Natural killer cell (primary cell): Measurements from ENCODE around the gene KRTAP5-3. TPM values are rescaled to one million over a fixed set of nuclear protein-coding genes. Genes with fewer than 3 reads are reported as not detected.
A peak's percentile ranks its signal among the peaks of the same experiment; 100 is the strongest.

Source experiments
- ATAC-seq, 3 donors: fragments of 150-1000 bp in 2 of 3; fragments of 200-7000 bp in 1 of 3; cut with Tn5 transposase; 1 replicate in 1 of 3; 2 replicates in 2 of 3; pipeline ENCODE4 v1.10.0; 2021; ENCODE audit warnings: mild to moderate bottlenecking in 2 of 3, moderate library complexity in 2 of 3
- DNase-seq, 2 donors: peaks; one replicate each; pipeline versions ENCODE4 v3.0.0 to v3.0.0-alpha.2; 2013 to 2021; ENCODE audit warnings: mixed read lengths in 1 of 2
- H3K27ac ChIP-seq: one replicate; pipeline ENCODE4 v1.5.1; 2013; ENCODE audit warnings: mild to moderate bottlenecking, low read length
- H3K27me3 ChIP-seq: one replicate; pipeline ENCODE4 v1.6.1; 2013; ENCODE audit warnings: low read length; ENCODE audit not compliant: control insufficient read depth, insufficient read depth
- H3K36me3 ChIP-seq: one replicate; pipeline ENCODE4 v1.6.1; 2013; ENCODE audit warnings: low read length; ENCODE audit not compliant: control insufficient read depth, insufficient read depth
- H3K4me1 ChIP-seq: one replicate; pipeline ENCODE4 v1.6.1; 2013; ENCODE audit warnings: low read length; ENCODE audit not compliant: control insufficient read depth, insufficient read depth
- H3K4me3 ChIP-seq: one replicate; pipeline ENCODE4 v1.5.1; 2013; ENCODE audit warnings: low read length
- H3K9me3 ChIP-seq: one replicate; pipeline ENCODE4 v1.6.1; 2013; ENCODE audit warnings: low read length; ENCODE audit not compliant: control insufficient read depth, insufficient read depth
- H3K27ac Mint-ChIP-seq, 2 donors: one replicate each; pipeline ENCODE4 v1.8.0; 2022; ENCODE audit warnings: mild to moderate bottlenecking in 2 of 2, mixed read lengths in 2 of 2, moderate library complexity in 1 of 2
- H3K27me3 Mint-ChIP-seq, 2 donors: one replicate each; pipeline ENCODE4 v1.8.0; 2022; ENCODE audit warnings: low read depth in 2 of 2, mixed read lengths in 2 of 2
- H3K36me3 Mint-ChIP-seq: one replicate; pipeline ENCODE4 v1.8.0; 2022; ENCODE audit warnings: mixed read lengths
- H3K4me1 Mint-ChIP-seq, 2 donors: one replicate each; pipeline ENCODE4 v1.8.0; 2022; ENCODE audit warnings: mixed read lengths in 2 of 2
- H3K4me3 Mint-ChIP-seq: one replicate; pipeline ENCODE4 v1.8.0; 2022; ENCODE audit warnings: mild to moderate bottlenecking, moderate library complexity, mixed read lengths
- H3K9me3 Mint-ChIP-seq, 2 donors: one replicate each; pipeline ENCODE4 v1.8.0; 2022; ENCODE audit warnings: mixed read lengths in 2 of 2
- WGBS: methylation state at CpG from one replicate; pipeline ENCODE4 v1.1.7; 2013; ENCODE audit warnings: missing lambda C conversion rate; ENCODE audit not compliant: insufficient coverage; 5-methylcytosine and 5-hydroxymethylcytosine counted together
- intact Hi-C: fragments of 100-400 bp; cut with micrococcal nuclease; formaldehyde crosslinking; loops from one replicate; pipeline ENCODE4 v1.14.2; 2022
- total RNA-seq, 4 donors: library from RNA; stranded (reverse); fragments of 120-200 nt in 1 of 4; gene quantifications; one replicate each; pipeline versions ENCODE4 v1.2.3 to v1.2.4, GENCODE V29; 2013 to 2022
- TF ChIP-seq, protein P1 (sequence below): fragments of 200-600 bp; IDR thresholded peaks from one replicate; pipeline ENCODE4 v1.8.0; 2022; ENCODE audit warnings: antibody characterized with exemption

Gene KRTAP5-3
- total RNA-seq, 3 donors from 2014 or later (not counting 1 experiment from before 2014, with no cell fraction given): not detected

DNA sequence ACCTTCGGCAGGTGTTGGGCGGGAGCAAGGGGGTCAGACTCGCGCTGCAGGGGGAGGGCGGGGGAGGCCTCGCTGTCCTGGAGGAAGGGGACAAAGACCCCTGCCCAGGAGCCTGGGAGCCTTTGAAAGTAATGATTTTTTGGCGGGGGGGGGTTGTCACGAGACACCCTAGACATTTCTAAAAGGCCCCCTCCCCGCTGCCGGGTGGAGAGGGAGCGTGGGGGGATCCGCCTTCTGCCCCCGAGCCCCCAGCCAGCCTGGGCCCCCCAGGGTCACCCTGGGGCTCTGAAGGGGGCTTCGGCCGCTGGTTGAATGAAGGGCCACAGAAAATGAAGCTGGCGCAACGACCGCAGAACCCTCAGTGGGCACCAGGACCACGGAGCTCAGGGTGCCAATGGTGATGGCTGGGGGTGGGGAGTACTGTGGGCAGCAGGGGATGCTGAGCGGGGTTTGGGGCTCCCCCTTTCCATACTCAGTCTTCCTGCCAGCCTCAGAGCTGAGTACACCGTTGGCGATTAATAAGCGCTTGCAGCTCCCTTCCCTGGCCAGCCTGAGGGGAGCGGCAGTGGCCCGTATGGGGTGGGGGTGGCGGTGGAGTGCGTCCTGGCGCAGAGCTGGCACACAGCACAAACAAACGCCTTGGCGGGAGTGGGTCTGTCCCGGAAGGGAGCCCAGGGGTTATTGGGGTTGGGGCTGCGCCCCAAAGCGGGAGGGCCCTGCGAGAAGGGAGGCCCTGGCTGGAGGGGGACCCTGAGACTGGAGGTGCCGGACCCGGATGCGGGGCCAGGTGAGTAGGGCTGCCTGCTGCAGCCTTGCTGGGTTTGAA, 35.0 kb downstream of the KRTAP5-3 start:
- Mint-ChIP-seq H3K36me3 (no peaks in the 10 kb centered on the region), H3K27ac (peak overlapping the region; percentile 76 to 94), H3K27me3 (peaks cover 0 to 17% of the 10 kb centered on the region in 2 donors), H3K4me1 (peaks cover 9 to 37% of the 10 kb centered on the region in 2 donors), H3K9me3 (no peaks in the 10 kb centered on the region), H3K4me3 (peak overlapping the region; percentile 78)
- 5% methylated on average over 35 of the region's 37 CpGs for whole genome bisulfite sequencing
- Histone ChIP-seq H3K27me3 (peaks cover 9% of the 10 kb centered on the region), H3K36me3 (no peaks in the 10 kb centered on the region), H3K9me3 (peaks cover under 1% of the 10 kb centered on the region), H3K4me1 (peaks cover 45% of the 10 kb centered on the region), H3K27ac (peak overlapping the region; percentile 80), H3K4me3 (peak overlapping the region; percentile 41)
- TF ChIP-seq, protein P1, sequence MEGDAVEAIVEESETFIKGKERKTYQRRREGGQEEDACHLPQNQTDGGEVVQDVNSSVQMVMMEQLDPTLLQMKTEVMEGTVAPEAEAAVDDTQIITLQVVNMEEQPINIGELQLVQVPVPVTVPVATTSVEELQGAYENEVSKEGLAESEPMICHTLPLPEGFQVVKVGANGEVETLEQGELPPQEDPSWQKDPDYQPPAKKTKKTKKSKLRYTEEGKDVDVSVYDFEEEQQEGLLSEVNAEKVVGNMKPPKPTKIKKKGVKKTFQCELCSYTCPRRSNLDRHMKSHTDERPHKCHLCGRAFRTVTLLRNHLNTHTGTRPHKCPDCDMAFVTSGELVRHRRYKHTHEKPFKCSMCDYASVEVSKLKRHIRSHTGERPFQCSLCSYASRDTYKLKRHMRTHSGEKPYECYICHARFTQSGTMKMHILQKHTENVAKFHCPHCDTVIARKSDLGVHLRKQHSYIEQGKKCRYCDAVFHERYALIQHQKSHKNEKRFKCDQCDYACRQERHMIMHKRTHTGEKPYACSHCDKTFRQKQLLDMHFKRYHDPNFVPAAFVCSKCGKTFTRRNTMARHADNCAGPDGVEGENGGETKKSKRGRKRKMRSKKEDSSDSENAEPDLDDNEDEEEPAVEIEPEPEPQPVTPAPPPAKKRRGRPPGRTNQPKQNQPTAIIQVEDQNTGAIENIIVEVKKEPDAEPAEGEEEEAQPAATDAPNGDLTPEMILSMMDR: no peak
- ATAC-seq (peak in 1 of 3 donors; percentile 14), DNase-seq (peak; percentile 53 to 75)
- intact Hi-C loops: loop anchor here (5.0 kb wide), 2 partner anchors 279 to 371 kb away; partner anchors contain the start of gene LSP1

DNA sequence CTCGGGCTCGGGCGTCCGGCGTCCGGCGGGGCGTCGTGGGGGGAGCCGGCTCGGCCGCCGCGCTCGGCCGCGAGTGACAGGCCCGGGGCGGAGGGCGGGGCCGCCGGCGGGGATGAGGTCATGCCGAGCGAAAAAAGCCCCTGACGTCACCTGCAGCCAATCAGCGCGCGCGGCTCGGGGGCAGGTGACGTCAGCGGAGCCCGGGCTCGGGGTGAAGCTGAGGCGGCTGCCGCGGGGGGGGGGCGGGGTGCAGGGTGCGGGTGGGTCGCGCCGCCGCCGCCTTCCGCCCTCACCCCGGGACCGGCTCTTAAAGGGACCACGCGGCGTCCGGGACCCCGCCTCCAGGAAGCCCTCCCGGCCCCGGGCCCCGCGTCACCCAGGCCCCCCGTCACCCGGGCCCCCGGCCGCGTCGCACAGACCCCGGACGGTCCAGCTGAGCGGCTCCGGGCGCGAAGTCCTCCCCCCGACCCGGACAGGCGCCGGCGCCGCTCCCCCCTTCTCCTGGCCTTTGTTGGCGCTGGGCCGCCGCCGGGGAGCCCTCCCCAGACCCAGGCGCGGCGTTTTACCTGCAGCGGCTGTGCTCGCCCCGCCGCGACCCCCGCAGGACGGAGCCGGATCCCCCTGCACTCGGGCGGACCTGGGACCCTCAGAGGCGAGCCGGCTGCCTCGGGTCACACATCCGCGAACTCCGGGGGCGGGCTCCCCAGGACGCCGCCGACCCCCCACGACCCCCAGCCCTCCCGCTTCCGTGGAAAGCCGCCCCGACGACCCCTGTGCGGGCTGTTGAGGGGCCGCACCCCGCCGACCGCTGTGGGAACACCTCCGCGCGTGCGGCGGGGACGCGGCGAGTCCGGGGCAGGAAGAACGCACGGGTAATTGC, 35.8 kb downstream of the KRTAP5-3 start, which contains the start of gene DUSP8:
TSS of gene DUSP8 (minus strand) at position 75 of the 880 bp plus-strand sequence. CDS start 6,445 bp downstream, outside the sequence.
- Histone ChIP-seq H3K4me3 (peak within 1 kb of the TSS; percentile 41), H3K27me3 (peaks cover 9% of the 10 kb centered on the region), H3K9me3 (no peaks in the 10 kb centered on the region), H3K36me3 (no peaks in the 10 kb centered on the region), H3K27ac (peak within 1 kb of the TSS; percentile 80), H3K4me1 (peaks cover 53% of the 10 kb centered on the region)
- H3K9me3 Mint-ChIP-seq: no peaks in the 10 kb centered on the region
- intact Hi-C loops: loop anchor here (5.0 kb wide), 2 partner anchors 280 to 370 kb away; partner anchors contain the start of gene LSP1
- H3K36me3 Mint-ChIP-seq: no peaks in the 10 kb centered on the region
- H3K27ac Mint-ChIP-seq: peak within 1 kb of the TSS; percentile 76 to 94
- ATAC-seq: peak; percentile 50 to 75 (median 67)
- H3K4me3 Mint-ChIP-seq: peak within 1 kb of the TSS; percentile 78
- H3K27me3 Mint-ChIP-seq: peaks cover 0 to 17% of the 10 kb centered on the region in 2 donors
- TF ChIP-seq, protein P1: no peak
- peaks cover 10 to 45% of the 10 kb centered on the region in 2 donors for H3K4me1 Mint-ChIP-seq
- under 1% methylated on average over 124 of the region's 124 CpGs for WGBS
- DNase-seq: peak; percentile 97 to 98

DNA sequence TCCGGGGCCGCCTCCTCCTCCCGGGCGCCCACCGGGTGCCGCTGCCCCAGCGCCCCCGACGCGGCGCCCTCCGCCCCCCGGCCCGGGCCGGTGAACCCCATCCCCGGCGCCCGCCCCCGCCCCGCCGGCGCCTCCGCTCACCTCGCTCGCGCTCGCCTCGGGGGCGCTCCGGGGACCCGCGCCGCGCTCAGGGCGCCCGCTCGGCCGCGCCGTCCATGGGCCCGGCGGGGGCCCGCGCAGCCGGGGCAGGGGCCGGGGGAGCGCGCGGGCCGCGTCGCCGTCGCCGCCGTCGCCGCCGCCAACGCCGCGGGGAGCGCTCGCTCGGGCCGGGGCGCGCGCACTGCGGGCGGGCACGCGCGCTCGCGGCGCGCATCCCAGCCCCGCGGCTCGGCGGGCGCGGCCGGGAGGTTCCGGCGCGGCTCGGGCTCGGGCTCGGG, 36.5 kb downstream of the KRTAP5-3 start:
- TF ChIP-seq, protein P1: no peak
- H3K4me3 Mint-ChIP-seq: no peak overlapping the region
- H3K27me3 Mint-ChIP-seq: peaks cover 0 to 16% of the 10 kb centered on the region in 2 donors

More for the DNA sequence above, 36.5 kb downstream of the KRTAP5-3 start:
- H3K4me1 Mint-ChIP-seq: peaks cover 10 to 46% of the 10 kb centered on the region in 2 donors
- Histone ChIP-seq H3K4me3 (no peak overlapping the region), H3K27me3 (peaks cover 9% of the 10 kb centered on the region), H3K36me3 (no peaks in the 10 kb centered on the region), H3K27ac (no peak overlapping the region), H3K9me3 (no peaks in the 10 kb centered on the region), H3K4me1 (peaks cover 58% of the 10 kb centered on the region)
- peak overlapping the region in 1 of 2 donors; percentile 94 for H3K27ac Mint-ChIP-seq
- ATAC-seq: no peak
- no peaks in the 10 kb centered on the region for H3K36me3 Mint-ChIP-seq
- WGBS: 1% methylated on average over 91 of the region's 91 CpGs
- no peaks in the 10 kb centered on the region for H3K9me3 Mint-ChIP-seq
- intact Hi-C loops: loop anchor here (2.0 to 5.0 kb wide), 3 partner anchors 17 to 369 kb away; partner anchors contain the start of gene LSP1
- DNase-seq: no peak
